ENCODE measurements around the gene LSM14B. TPM values are rescaled to one million over a fixed set of nuclear protein-coding genes. Genes with fewer than 3 reads are reported as not detected.

The LSM14B gene
- total RNA-seq, 1 donor from 2014 or later, result 39.4 TPM

GRCh38 chr20:62178316-62179161, 56.3 kb downstream of the LSM14B start:
- intact Hi-C loops (cut with micrococcal nuclease), result no loop called here

GRCh38 chr20:62179162-62179504, 56.9 kb downstream of the LSM14B start:
- intact Hi-C loops (cut with micrococcal nuclease), result no loop called here

GRCh38 chr20:62181808-62182207, 59.5 kb downstream of the LSM14B start:
- intact Hi-C loops (cut with micrococcal nuclease), result loop anchor here (2.0 to 5.0 kb wide), 4 partner anchors 39 to 225 kb away; partner anchors contain the start of genes CABLES2, PSMA7, RPS21 and SS18L1

- intact Hi-C loops (cut with micrococcal nuclease), result loop anchor here (1.0 to 5.0 kb wide), 7 partner anchors 40 to 225 kb away; partner anchors contain the start of genes ADRM1, CABLES2, LSM14B and OSBPL2
These were observed 60.5 kb downstream of the LSM14B start, which contains the start of gene MTG2 for GRCh38 chr20:62182469-62183425. MTG2 (plus strand) TSS chr20:62183028; CDS start chr20:62193421, 10,393 bp downstream.

GRCh38 chr20:62183426-62184142, 61.3 kb downstream of the LSM14B start:
- intact Hi-C loops (cut with micrococcal nuclease), result loop anchor here (1.0 to 5.0 kb wide), 7 partner anchors 41 to 224 kb away; partner anchors contain the start of genes ADRM1, CABLES2, LSM14B and OSBPL2

Other genes starting within 250 kb of the LSM14B start
- 23.7 and 28.5 TPM in 2 replicates for gene TAF4, start 56.6 kb upstream of the LSM14B start, total RNA-seq
- gene PSMA7, start 20.9 kb downstream of the LSM14B start, total RNA-seq, result 317 and 321 TPM in 2 replicates
- 20.0 and 22.0 TPM in 2 replicates for gene SS18L1, start 21.3 kb downstream of the LSM14B start, total RNA-seq
- 30.9 and 33.4 TPM in 2 replicates for gene MTG2, start 60.6 kb downstream of the LSM14B start, total RNA-seq
- not detected in 2 replicates for gene HRH3, start 97.8 kb downstream of the LSM14B start, total RNA-seq
- gene OSBPL2, start 116.0 kb downstream of the LSM14B start, total RNA-seq, result 27.2 TPM in 2 replicates
- 109 and 114 TPM in 2 replicates for gene ADRM1, start 180.5 kb downstream of the LSM14B start, total RNA-seq
- gene LAMA5, start 244.8 kb downstream of the LSM14B start, total RNA-seq, result 0.70 and 0.77 TPM in 2 replicates